K562 (cell line): ENCODE results near the gene POLR2B.

Source experiments
- ARID2 ChIP-seq: fragments of 450-650 bp; IDR thresholded peaks from 2 replicates; pipeline ENCODE4 v1.6.1; 2017; ENCODE audit warnings: antibody characterized with exemption, mild to moderate bottlenecking
- CHD4 ChIP-seq: fragments of 200-600 bp; sonication (generic); IDR thresholded peaks from 3 replicates; pipeline ENCODE4 v1.6.1; 2012; ENCODE audit warnings: low read depth, mild to moderate bottlenecking, mixed read lengths, low read length, inconsistent platforms; ENCODE audit not compliant: insufficient read depth, insufficient replicate concordance, poor library complexity, severe bottlenecking
- EGR1 ChIP-seq: fragments of 450-650 bp; conservative IDR thresholded peaks from 2 replicates; pipeline ENCODE4 v1.6.1; 2017; ENCODE audit warnings: mild to moderate bottlenecking
- ERF ChIP-seq: fragments of 450-650 bp; formaldehyde crosslinking; IDR thresholded peaks from 2 replicates; pipeline ENCODE4 v1.4.0; 2020; ENCODE audit warnings: mild to moderate bottlenecking, mixed read lengths
- HMG20B ChIP-seq: fragments of 250-450 bp; sonication (Bioruptor Pico); IDR thresholded peaks from 2 replicates; pipeline ENCODE4 v1.5.0; 2021; ENCODE audit warnings: mild to moderate bottlenecking
- NFE2L1 ChIP-seq: fragments of 450-650 bp; IDR thresholded peaks from 2 replicates; pipeline ENCODE4 v1.6.1; 2016; ENCODE audit warnings: missing genetic modification characterization, low read depth, mild to moderate bottlenecking, missing compliant biosample characterization, moderate library complexity, borderline replicate concordance
- NR2C2 ChIP-seq, 2 experiments: fragments of 200-800 bp in 1 of 2; sonication (Bioruptor generic) in 1 of 2; sonication (generic) in 1 of 2; formaldehyde crosslinking in 1 of 2; IDR thresholded peaks; 2 replicates each; pipeline versions ENCODE4 v1.6.1 to v1.8.0; 2016 to 2022; ENCODE audit warnings: mild to moderate bottlenecking in 1 of 2, missing compliant biosample characterization in 1 of 2, missing genetic modification characterization in 1 of 2, missing genetic modification reagents in 1 of 2
- SP1 ChIP-seq: sonication (generic); formaldehyde crosslinking; IDR thresholded peaks from 2 replicates; pipeline ENCODE4 v1.8.1; 2022; ENCODE audit warnings: mild to moderate bottlenecking, missing genetic modification reagents
- SRF ChIP-seq, 2 experiments: fragments of 250-450, 450-650 bp in 1 of 2; sonication (Bioruptor Pico) in 1 of 2; sonication (generic) in 1 of 2; formaldehyde crosslinking; IDR thresholded peaks; 2 replicates each; pipeline versions ENCODE4 v1.5.0 to v1.5.1; 2020 to 2022; ENCODE audit warnings: mild to moderate bottlenecking in 1 of 2, missing genetic modification reagents in 1 of 2
- TBP ChIP-seq: optimal IDR thresholded peaks from 2 replicates; pipeline ENCODE3; 2011; ENCODE audit warnings: low read depth, low read length, improper control_type of control experiment
- TOE1 ChIP-seq, 2 experiments: fragments of 450-650 bp in 1 of 2; sonication (generic) in 1 of 2; formaldehyde crosslinking in 1 of 2; IDR thresholded peaks; 2 replicates each; pipeline versions ENCODE4 v1.7.1 to v1.8.0; 2016 to 2022; ENCODE audit warnings: borderline replicate concordance in 2 of 2, mild to moderate bottlenecking in 2 of 2, antibody characterized with exemption in 1 of 2, inconsistent platforms in 1 of 2, low read depth in 1 of 2, missing genetic modification reagents in 1 of 2, moderate library complexity in 1 of 2
- U2AF1 ChIP-seq: fragments of 200-400 bp; formaldehyde crosslinking; optimal IDR thresholded peaks from 2 replicates; pipeline ENCODE3; 2017; ENCODE audit warnings: mild to moderate bottlenecking, low read depth, low read length, moderate library complexity
- ZNF695 ChIP-seq: fragments of 450-650 bp; formaldehyde crosslinking; IDR thresholded peaks from 2 replicates; pipeline ENCODE4 v1.4.0; 2020; ENCODE audit warnings: mild to moderate bottlenecking, moderate library complexity

- no peak for TF ChIP-seq CHD4
- no peak for TF ChIP-seq ARID2
- no peak for TF ChIP-seq TBP
- TF ChIP-seq SRF (CRISPR knock-in tag; IDR thresholded peaks at IDR 0.05) = no peak
- TF ChIP-seq HMG20B (CRISPR knock-in tag) = no peak
- no peak for TF ChIP-seq TOE1 (IDR thresholded peaks at IDR 0.05; ENCODE audit: borderline replicate concordance)
- TF ChIP-seq TOE1 (CRISPR knock-in tag; IDR thresholded peaks at IDR 0.05; ENCODE audit: borderline replicate concordance, low read depth) = no peak
- TF ChIP-seq U2AF1 = no peak
- TF ChIP-seq EGR1 = no peak
- no peak for TF ChIP-seq SP1 (CRISPR knock-in tag)
- TF ChIP-seq NR2C2 (CRISPR knock-in tag; IDR thresholded peaks at IDR 0.05) = no peak
- TF ChIP-seq NR2C2 (tag; IDR thresholded peaks at IDR 0.05) = no peak
- TF ChIP-seq NFE2L1 (tag) = no peak
- no peak for TF ChIP-seq ERF (CRISPR knock-in tag)
- no peak for TF ChIP-seq ZNF695 (CRISPR knock-in tag)
Measured at GRCh38 chr4:57013543-57014120, 34.9 kb downstream of the POLR2B start.
